Natural killer cell (primary cell): Measurements from ENCODE around the gene NBPF1. TPM values are rescaled to one million over a fixed set of nuclear protein-coding genes. Genes with fewer than 3 reads are reported as not detected.
A peak's percentile ranks its signal among the peaks of the same experiment; 100 is the strongest.
"Not testable (repeated sequence)": the region's sequence is repeated elsewhere in the genome, so short reads cannot be mapped to it uniquely, and the experiment has no call there.

Source experiments
- ATAC-seq, 3 donors: fragments of 150-1000 bp in 2 of 3; fragments of 200-7000 bp in 1 of 3; cut with Tn5 transposase; 1 replicate in 1 of 3; 2 replicates in 2 of 3; pipeline ENCODE4 v1.10.0; 2021; ENCODE audit warnings: mild to moderate bottlenecking in 2 of 3, moderate library complexity in 2 of 3
- DNase-seq, 2 donors: peaks; one replicate each; pipeline versions ENCODE4 v3.0.0 to v3.0.0-alpha.2; 2013 to 2021; ENCODE audit warnings: mixed read lengths in 1 of 2
- H3K27ac ChIP-seq: one replicate; pipeline ENCODE4 v1.5.1; 2013; ENCODE audit warnings: mild to moderate bottlenecking, low read length
- H3K27me3 ChIP-seq: one replicate; pipeline ENCODE4 v1.6.1; 2013; ENCODE audit warnings: low read length; ENCODE audit not compliant: control insufficient read depth, insufficient read depth
- H3K36me3 ChIP-seq: one replicate; pipeline ENCODE4 v1.6.1; 2013; ENCODE audit warnings: low read length; ENCODE audit not compliant: control insufficient read depth, insufficient read depth
- H3K4me1 ChIP-seq: one replicate; pipeline ENCODE4 v1.6.1; 2013; ENCODE audit warnings: low read length; ENCODE audit not compliant: control insufficient read depth, insufficient read depth
- H3K4me3 ChIP-seq: one replicate; pipeline ENCODE4 v1.5.1; 2013; ENCODE audit warnings: low read length
- H3K9me3 ChIP-seq: one replicate; pipeline ENCODE4 v1.6.1; 2013; ENCODE audit warnings: low read length; ENCODE audit not compliant: control insufficient read depth, insufficient read depth
- H3K27ac Mint-ChIP-seq, 2 donors: one replicate each; pipeline ENCODE4 v1.8.0; 2022; ENCODE audit warnings: mild to moderate bottlenecking in 2 of 2, mixed read lengths in 2 of 2, moderate library complexity in 1 of 2
- H3K27me3 Mint-ChIP-seq, 2 donors: one replicate each; pipeline ENCODE4 v1.8.0; 2022; ENCODE audit warnings: low read depth in 2 of 2, mixed read lengths in 2 of 2
- H3K36me3 Mint-ChIP-seq: one replicate; pipeline ENCODE4 v1.8.0; 2022; ENCODE audit warnings: mixed read lengths
- H3K4me1 Mint-ChIP-seq, 2 donors: one replicate each; pipeline ENCODE4 v1.8.0; 2022; ENCODE audit warnings: mixed read lengths in 2 of 2
- H3K4me3 Mint-ChIP-seq: one replicate; pipeline ENCODE4 v1.8.0; 2022; ENCODE audit warnings: mild to moderate bottlenecking, moderate library complexity, mixed read lengths
- H3K9me3 Mint-ChIP-seq, 2 donors: one replicate each; pipeline ENCODE4 v1.8.0; 2022; ENCODE audit warnings: mixed read lengths in 2 of 2
- WGBS: methylation state at CpG from one replicate; pipeline ENCODE4 v1.1.7; 2013; ENCODE audit warnings: missing lambda C conversion rate; ENCODE audit not compliant: insufficient coverage; 5-methylcytosine and 5-hydroxymethylcytosine counted together
- intact Hi-C: fragments of 100-400 bp; cut with micrococcal nuclease; formaldehyde crosslinking; loops from one replicate; pipeline ENCODE4 v1.14.2; 2022
- total RNA-seq, 4 donors: library from RNA; stranded (reverse); fragments of 120-200 nt in 1 of 4; gene quantifications; one replicate each; pipeline versions ENCODE4 v1.2.3 to v1.2.4, GENCODE V29; 2013 to 2022

Gene NBPF1
- total RNA-seq, 3 donors from 2014 or later (not counting 1 experiment from before 2014, with no cell fraction given) = 18.4 to 26.0 (median 22.8) TPM

DNA sequence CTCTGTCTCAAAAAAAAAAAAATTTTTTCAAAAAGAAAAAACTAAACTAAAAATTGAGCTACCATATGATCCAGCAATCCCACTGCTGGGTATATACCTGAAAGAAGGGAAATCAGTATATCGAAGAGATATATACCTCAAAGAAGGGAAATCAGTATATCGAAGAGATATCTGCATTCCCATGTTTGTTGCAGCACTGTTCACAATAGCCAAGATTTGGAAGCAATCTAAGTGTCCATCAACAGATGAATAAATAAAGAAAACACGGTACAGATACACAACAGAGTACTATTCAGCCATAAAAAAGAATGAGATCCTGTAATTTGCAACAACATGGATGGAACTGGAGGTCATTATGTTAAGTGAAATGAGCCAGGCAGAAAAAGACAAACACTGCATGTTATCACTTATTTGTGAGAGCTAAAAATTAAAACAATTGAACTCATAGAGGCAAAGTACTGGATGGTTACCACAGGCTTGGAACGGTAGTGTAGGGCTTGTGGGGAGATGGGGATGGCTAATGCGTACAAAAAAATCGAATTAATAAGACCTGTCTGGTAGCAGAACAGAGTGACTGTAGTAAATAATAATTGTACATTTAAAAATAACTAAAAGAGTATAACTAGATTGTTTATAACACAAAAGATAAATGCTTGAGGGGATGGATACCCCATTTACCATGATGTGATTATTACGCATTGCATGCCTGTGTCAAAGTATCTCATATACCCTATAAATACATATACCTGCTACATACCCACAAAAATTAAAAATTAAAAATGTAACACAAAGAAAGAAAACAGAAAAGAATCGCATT, 28.0 kb upstream of the NBPF1 start:
- not testable (repeated sequence) for H3K27ac ChIP-seq, H3K9me3 Mint-ChIP-seq, ATAC-seq, H3K27me3 Mint-ChIP-seq, H3K4me3 ChIP-seq, H3K4me3 Mint-ChIP-seq, H3K27me3 ChIP-seq, H3K9me3 ChIP-seq, H3K4me1 Mint-ChIP-seq, H3K36me3 Mint-ChIP-seq, H3K27ac Mint-ChIP-seq, H3K36me3 ChIP-seq, DNase-seq
- WGBS = 95% methylated on average over 8 of the region's 8 CpGs
- H3K4me1 ChIP-seq = peaks cover 38% of the 10 kb centered on the region
- intact Hi-C loops = loop anchor here (10.0 kb wide), 1 partner anchor 253 kb away; the partner anchor contains the start of gene RNU1-2

DNA sequence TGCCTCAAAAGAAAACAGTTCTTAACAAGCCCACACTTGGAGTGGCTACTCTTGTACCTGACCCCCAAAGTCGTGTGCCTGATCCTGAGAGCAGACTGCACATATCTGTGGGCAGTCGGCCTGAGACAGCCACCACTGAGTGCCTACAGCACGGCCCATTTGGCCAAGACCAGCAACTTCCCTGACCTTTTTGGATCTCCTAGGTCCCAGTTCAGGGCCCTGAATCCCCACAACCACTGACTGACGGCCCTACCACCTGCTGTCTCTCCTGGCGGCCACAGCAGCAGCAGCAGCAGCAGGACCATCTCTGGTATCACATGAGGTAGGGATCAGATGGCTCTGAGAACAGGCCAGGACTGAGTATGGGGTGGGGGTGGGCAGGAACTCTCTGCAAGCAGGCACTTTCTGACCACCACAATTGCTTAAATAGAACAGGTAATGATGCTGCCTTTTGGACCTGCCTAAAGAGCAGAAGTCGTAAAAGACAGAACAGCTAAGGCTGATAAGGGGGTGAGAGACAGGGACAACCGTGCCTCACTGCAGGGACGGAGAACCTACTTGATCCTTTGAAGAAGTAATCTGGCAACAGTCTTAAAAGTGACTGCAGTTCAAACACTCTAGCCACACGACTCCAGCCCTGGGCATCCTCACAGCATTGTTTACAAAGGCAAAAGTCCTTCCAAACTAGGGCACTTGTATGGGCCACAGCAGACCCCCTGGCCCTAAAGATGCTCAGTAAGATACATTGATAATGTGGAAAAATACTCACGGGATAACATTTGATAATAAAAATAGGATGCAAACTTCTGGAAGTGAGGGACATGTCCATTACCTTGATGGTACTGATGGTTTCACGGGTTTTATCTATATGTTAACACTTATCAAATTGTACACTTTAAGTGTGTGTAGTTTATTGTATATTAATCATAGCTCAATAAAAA, 26.0 kb upstream of the NBPF1 start:
- not testable (repeated sequence) for H3K36me3 Mint-ChIP-seq, H3K27ac Mint-ChIP-seq, H3K27ac ChIP-seq, H3K9me3 ChIP-seq, H3K27me3 ChIP-seq, ATAC-seq, H3K4me3 Mint-ChIP-seq, H3K9me3 Mint-ChIP-seq, H3K4me3 ChIP-seq, H3K27me3 Mint-ChIP-seq, H3K4me1 Mint-ChIP-seq
- peak in 1 of 2 donors; percentile 17 for DNase-seq
- peaks cover 12% of the 10 kb centered on the region for H3K36me3 ChIP-seq
- intact Hi-C loops = loop anchor here (10.0 kb wide), 1 partner anchor 255 kb away; the partner anchor contains the start of gene RNU1-2
- 92% methylated on average over 11 of the region's 11 CpGs for WGBS
- H3K4me1 ChIP-seq = peaks cover 28% of the 10 kb centered on the region

DNA sequence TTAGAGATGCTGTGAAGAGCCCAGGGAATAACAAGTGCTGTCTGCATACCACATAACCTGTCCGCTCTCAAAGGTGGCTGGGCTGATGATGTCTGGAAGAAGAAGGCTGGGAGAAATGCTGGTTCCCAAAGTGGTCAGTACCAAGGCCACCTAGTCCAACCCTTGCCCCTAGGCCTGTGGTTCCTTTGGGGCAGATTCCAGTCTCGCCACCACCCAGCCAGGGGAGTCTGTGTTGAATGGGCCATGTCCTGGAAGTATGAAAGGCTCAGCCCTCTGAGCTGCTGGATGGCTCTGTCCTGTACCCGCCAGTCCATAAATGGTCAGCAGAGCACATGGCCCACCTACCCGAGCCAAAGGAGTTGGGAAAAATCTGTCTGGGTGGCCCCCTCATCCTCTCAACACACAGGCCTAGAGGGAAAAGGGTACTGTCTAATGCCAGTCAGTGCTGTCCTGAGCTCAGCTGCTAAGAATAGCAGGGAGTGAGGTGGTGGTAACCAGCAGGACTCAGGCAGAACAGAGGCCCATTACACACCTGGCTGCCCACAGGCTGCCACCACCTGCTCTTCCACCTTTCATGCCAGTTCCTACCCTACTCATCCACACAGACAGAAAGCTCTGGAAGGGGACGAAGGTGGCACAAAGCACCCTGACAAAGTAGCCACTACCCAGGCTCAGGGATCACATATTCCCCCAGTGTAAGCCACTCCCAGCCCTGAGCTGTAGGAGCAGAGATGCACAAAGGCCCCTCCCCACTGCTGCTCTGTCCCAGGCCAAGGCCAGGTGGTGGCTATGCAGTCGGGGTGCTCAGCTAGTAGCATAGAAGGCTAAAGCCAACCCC, 24.8 kb upstream of the NBPF1 start:
- H3K27me3 Mint-ChIP-seq, H3K9me3 Mint-ChIP-seq, H3K27ac Mint-ChIP-seq, H3K4me3 Mint-ChIP-seq, H3K9me3 ChIP-seq, H3K4me3 ChIP-seq, intact Hi-C loops, H3K27ac ChIP-seq, DNase-seq, H3K27me3 ChIP-seq, H3K4me1 Mint-ChIP-seq: not testable (repeated sequence)
- ATAC-seq = peak in 2 of 3 donors; percentile 6 to 18
- Histone ChIP-seq H3K36me3 (peaks cover 23% of the 10 kb centered on the region), H3K4me1 (peaks cover 16% of the 10 kb centered on the region)
- peaks cover 13% of the 10 kb centered on the region for H3K36me3 Mint-ChIP-seq
- 89% methylated on average over 6 of the region's 6 CpGs for WGBS

DNA sequence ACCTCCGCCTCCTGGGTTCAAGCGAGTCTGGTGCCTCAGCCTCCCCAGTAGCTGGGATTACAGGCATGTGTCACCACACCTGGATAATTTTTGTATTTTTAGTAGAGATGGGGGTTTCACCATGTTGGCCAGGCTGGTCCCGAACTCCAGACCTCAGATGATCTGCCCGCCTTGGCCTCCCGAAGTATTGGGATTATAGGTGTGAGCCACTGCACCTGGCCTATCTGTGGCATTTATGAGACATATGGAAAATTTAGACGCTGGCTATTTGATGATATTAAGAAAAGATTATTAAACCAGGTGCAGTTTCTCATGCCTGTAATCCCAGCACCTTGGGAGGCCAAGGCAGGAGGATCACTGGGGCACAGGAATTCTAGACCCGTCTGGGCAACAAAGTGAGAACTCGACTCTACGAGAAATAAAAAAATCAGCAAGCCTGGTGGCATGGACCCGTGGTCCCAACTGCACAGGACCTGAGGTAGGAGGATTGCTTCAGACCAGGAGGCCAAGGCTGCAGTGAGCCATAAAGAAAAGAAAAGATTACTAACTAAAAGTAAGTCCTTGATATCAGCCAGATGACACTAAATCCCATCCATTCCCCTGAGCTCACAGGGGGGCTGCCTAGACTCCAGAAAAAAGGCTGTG, 23.3 kb upstream of the NBPF1 start:
- H3K27ac Mint-ChIP-seq, intact Hi-C loops, H3K9me3 ChIP-seq, H3K27me3 ChIP-seq, H3K9me3 Mint-ChIP-seq, DNase-seq, H3K4me1 ChIP-seq, H3K27ac ChIP-seq, H3K4me3 Mint-ChIP-seq, ATAC-seq, H3K4me3 ChIP-seq, H3K4me1 Mint-ChIP-seq, H3K27me3 Mint-ChIP-seq: not testable (repeated sequence)
- peaks cover 13% of the 10 kb centered on the region for H3K36me3 Mint-ChIP-seq
- 90% methylated on average over 10 of the region's 10 CpGs for WGBS
- peaks cover 36% of the 10 kb centered on the region for H3K36me3 ChIP-seq

DNA sequence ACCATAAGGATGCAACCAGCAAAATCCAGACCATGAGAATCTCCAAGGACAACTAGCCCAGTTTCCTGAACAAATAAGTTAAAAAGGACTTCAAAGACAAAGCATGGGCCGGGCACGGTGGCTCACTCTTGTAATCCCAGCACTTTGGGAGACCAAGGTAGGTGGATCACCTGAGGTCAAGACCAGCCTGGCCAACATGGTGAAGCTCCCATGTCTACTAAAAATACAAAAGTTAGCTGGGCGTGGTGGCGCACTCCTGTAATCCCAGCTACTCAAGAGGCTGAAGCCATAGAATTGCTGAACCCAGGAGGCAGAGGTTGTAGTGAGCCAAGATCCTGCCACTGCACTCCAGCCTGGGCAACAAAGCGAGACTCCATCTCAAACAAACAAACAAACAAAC, 22.6 kb upstream of the NBPF1 start:
- not testable (repeated sequence) for H3K4me3 ChIP-seq, H3K4me3 Mint-ChIP-seq, H3K9me3 Mint-ChIP-seq, H3K4me1 ChIP-seq, H3K27me3 ChIP-seq, H3K4me1 Mint-ChIP-seq, DNase-seq, H3K27ac ChIP-seq, ATAC-seq, H3K27ac Mint-ChIP-seq, H3K27me3 Mint-ChIP-seq, H3K9me3 ChIP-seq
- 95% methylated on average over 5 of the region's 5 CpGs for WGBS
- H3K36me3 ChIP-seq = peaks cover 43% of the 10 kb centered on the region
- intact Hi-C loops = loop anchor here (1.0 kb wide), 1 partner anchor 11 kb away; no protein-coding TSS in a partner anchor
- peaks cover 13% of the 10 kb centered on the region for H3K36me3 Mint-ChIP-seq

DNA sequence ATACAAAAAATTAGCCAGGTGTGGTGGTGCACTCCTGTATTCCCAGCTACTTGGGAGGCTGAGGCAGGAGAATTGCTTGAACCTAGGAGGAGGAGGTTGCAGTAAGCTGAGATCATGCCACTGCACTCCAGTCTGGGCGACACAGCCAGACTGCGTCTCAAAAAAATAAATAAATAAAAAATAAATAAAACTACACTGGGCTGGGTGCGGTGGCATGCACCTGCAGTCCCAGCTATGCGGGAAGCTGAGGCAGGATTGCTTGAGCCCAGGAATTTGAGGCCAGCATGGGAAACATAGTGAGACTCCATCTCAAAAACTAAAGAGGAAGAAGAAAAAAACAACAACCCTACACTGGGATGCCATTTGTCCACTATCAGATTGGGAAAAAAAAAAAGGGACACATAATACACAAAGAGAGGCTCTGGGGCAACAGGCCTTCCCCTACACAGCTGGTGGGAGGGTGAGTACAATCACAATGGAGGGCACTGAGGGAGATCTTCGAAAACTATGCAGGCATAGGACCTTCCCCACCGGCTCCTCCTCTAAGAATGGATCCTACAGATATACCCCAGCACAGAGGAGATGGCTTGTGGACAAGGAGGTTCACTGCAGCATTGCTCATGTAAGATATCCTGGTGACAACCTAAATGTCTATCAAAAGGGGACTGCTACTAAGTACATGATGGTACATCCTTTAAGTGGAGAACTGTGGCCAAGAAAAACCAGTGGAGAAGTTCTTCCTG, 20.3 kb upstream of the NBPF1 start:
- H3K27me3 Mint-ChIP-seq, ATAC-seq, H3K4me3 ChIP-seq, DNase-seq, H3K27ac ChIP-seq, intact Hi-C loops, H3K4me3 Mint-ChIP-seq, H3K9me3 ChIP-seq, H3K27me3 ChIP-seq, H3K4me1 ChIP-seq, H3K9me3 Mint-ChIP-seq: not testable (repeated sequence)
- Mint-ChIP-seq H3K4me1 (peaks cover 6 to 18% of the 10 kb centered on the region in 2 donors), H3K27ac (peak overlapping the region in 1 of 2 donors; percentile 1), H3K36me3 (peaks cover 13% of the 10 kb centered on the region)
- WGBS = over 99% methylated on average over 6 of the region's 6 CpGs
- peaks cover 59% of the 10 kb centered on the region for H3K36me3 ChIP-seq
